NB4 (cell line): ENCODE measurements around the gene DIS3L2.

ENCODE experiments used
- DNase-seq: peaks from one replicate; pipeline ENCODE4 v3.0.0; 2010; ENCODE audit warnings: low read depth
- H3K4me3 ChIP-seq: one replicate; pipeline ENCODE4 v1.5.1; 2011; ENCODE audit warnings: mild to moderate bottlenecking, low read depth, low read length, moderate library complexity
- MYC ChIP-seq: IDR thresholded peaks from 2 replicates; pipeline ENCODE4 v1.6.1; 2011; ENCODE audit warnings: low read depth, low read length
- POLR2A ChIP-seq: IDR thresholded peaks from 2 replicates; pipeline ENCODE4 v1.6.1; 2011; ENCODE audit warnings: mild to moderate bottlenecking; ENCODE audit not compliant: insufficient read length; ENCODE audit errors: extremely low read depth
- TF ChIP-seq, protein P1 (sequence below): IDR thresholded peaks from 2 replicates; pipeline ENCODE4 v1.6.1; 2011; ENCODE audit warnings: low read depth, low read length
- TF ChIP-seq, protein P2 (sequence below): IDR thresholded peaks from one replicate; pipeline ENCODE4 v1.5.1; 2012; ENCODE audit warnings: low read depth, low read length

The DIS3L2 gene

DNA sequence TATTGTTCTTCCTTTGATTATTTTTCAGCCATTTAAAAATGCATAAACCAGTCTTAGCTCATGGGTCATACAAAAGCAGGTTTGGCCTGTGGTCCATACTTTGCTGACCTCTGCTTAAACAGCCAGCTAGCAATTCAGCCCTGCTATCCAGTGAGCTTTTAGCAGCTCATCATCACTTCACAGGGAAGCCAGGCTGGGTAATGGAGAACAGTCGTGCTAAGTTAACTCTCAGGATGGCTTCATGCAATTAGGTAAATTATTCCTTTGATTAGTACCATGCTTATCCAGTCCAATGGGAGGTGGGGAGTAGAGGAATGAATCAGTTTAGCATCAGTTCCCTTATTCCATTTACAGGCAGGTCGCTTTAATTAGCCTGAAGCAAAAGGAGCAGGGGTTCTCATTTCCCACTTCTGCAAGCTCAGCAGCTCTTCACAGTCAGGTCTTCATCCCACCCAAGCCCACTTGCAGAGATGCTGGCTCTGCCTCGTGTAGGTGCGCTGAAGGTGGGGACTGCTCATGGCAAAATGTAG is 307.2 kb downstream of the DIS3L2 start:
- no peak overlapping the region for H3K4me3 ChIP-seq
- no peak for TF ChIP-seq MYC
- TF ChIP-seq, protein P1, sequence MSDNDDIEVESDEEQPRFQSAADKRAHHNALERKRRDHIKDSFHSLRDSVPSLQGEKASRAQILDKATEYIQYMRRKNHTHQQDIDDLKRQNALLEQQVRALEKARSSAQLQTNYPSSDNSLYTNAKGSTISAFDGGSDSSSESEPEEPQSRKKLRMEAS = no peak
- TF ChIP-seq, protein P2, sequence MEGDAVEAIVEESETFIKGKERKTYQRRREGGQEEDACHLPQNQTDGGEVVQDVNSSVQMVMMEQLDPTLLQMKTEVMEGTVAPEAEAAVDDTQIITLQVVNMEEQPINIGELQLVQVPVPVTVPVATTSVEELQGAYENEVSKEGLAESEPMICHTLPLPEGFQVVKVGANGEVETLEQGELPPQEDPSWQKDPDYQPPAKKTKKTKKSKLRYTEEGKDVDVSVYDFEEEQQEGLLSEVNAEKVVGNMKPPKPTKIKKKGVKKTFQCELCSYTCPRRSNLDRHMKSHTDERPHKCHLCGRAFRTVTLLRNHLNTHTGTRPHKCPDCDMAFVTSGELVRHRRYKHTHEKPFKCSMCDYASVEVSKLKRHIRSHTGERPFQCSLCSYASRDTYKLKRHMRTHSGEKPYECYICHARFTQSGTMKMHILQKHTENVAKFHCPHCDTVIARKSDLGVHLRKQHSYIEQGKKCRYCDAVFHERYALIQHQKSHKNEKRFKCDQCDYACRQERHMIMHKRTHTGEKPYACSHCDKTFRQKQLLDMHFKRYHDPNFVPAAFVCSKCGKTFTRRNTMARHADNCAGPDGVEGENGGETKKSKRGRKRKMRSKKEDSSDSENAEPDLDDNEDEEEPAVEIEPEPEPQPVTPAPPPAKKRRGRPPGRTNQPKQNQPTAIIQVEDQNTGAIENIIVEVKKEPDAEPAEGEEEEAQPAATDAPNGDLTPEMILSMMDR = no peak
- TF ChIP-seq POLR2A = no peak
- no peak for DNase-seq

DNA sequence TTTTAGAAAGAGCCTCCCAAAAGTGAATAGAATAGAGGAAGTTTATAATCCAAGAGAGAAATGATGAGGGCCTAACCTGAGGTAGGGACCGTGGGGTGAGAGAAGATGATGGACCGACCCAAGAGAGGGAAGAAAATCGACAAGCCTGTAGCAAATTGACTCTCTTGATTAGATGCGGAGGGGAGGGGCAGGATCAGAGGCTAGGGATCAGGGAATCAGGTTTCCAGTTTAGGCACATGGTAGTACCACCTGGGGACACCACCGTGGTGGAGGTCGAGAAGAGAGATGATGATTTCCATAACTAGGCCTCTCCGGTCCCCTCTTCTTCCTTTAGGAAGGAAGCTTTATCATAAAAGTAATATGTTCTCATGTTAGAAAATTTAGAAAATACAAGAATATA is 308.4 kb downstream of the DIS3L2 start:
- no peak for TF ChIP-seq POLR2A
- TF ChIP-seq, protein P2 = no peak
- TF ChIP-seq, protein P1 = no peak
- TF ChIP-seq MYC = no peak
- DNase-seq = no peak
- no peak overlapping the region for H3K4me3 ChIP-seq

- DNase-seq = no peak
- no peak overlapping the region for H3K4me3 ChIP-seq
- TF ChIP-seq, protein P1 = no peak
- TF ChIP-seq MYC (no peak), POLR2A (no peak)
- TF ChIP-seq, protein P2 = no peak
Measured at GRCh38 chr2:232273903-232274643, 312.6 kb downstream of the DIS3L2 start.

DNA sequence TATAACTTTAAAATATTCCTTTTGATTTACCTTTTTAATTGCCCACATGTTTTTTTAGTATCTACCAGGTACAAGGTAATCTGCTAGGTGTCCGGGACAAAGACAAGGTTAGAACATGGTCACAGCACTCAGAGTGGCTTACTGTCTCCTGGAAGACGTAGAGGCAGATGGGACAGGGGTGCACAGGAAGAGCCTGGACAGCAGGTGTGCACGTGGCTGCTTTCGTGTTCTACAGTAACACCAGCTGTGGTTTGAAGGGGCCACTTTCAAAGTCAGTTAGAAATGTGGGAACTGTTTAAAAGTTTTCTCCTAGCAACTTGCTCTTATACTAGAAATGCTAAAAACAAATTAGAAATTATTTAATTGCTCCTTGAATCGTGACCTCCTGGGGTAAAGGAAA is 314.2 kb downstream of the DIS3L2 start:
- no peak overlapping the region for H3K4me3 ChIP-seq
- DNase-seq = no peak
- TF ChIP-seq, protein P2 = no peak
- TF ChIP-seq, protein P1 = no peak
- TF ChIP-seq MYC (no peak), POLR2A (no peak)

- H3K4me3 ChIP-seq = no peak overlapping the region
- DNase-seq = no peak
- TF ChIP-seq, protein P1 = no peak
Measured at GRCh38 chr2:232276084-232276732, 314.7 kb downstream of the DIS3L2 start.

DNA sequence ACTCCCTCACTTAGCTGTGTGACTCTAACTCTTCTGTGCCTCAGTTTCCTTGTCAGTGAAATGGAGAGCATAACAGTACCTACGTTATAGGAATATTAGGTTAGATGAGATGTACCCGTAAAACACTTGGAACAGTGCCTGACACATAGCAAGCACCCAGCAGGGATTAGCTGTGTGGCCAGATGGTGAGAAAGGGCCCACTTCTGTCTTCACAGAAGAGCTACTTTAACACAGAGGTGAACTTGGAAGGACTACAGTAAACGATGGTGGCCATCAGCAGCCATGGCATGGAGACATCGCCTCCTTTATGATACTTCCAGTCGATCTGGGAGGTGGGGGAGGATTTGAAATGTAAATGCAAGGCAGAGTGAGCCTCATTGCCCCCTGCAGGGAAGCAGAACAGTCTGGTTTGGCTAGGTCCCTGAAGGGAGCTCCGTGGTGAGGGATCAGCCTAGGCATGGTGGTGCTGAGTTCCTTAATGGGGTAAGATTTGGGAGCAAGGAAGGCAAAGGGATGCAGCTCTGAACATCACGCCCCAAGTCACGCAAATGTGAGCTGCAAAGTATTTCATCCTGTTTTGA is 315.3 kb downstream of the DIS3L2 start:
- no peak overlapping the region for H3K4me3 ChIP-seq
- no peak for DNase-seq
- TF ChIP-seq POLR2A (no peak), MYC (no peak)
- TF ChIP-seq, protein P1 = no peak
- TF ChIP-seq, protein P2 = no peak
